ENCODE data around the gene SKOR2. TPM values are rescaled to one million over a fixed set of nuclear protein-coding genes. Genes with fewer than 3 reads are reported as not detected.

Gene SKOR2
- total RNA-seq, 1 donor from 2014 or later, result not detected

DNA sequence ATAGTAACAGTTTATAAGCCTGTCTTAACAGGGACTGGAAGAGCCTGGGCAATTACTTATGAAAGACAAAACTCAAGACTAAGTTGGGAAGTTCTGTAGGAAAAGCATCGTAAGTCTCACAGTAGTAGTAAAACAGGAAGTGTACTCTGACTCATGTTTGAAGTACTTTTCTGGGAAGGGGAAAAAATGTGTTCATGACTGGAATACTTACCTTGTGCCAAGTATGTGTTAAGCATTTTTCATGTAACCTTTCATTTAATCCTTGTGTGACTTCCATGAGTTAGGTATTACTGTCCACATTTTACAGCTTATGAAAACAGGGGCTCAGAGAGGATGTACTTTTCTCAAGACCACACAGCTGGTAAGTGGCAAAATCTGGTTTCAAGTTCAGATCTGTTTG is 13.7 kb upstream of the SKOR2 start:
- Mint-ChIP-seq H3K27ac (ENCODE audit: unreplicated experiment) (no peak overlapping the region), H3K9me3 (ENCODE audit: unreplicated experiment) (peaks cover 15% of the 10 kb centered on the region), H3K27me3 (ENCODE audit: low read depth, unreplicated experiment) (peaks cover 64% of the 10 kb centered on the region), H3K4me3 (ENCODE audit: unreplicated experiment) (no peak overlapping the region), H3K36me3 (ENCODE audit: low read depth, unreplicated experiment) (no peaks in the 10 kb centered on the region), H3K4me1 (ENCODE audit: low read depth, unreplicated experiment) (no peaks in the 10 kb centered on the region)
- FAIRE-seq, result peak; percentile 9
- H3K27me3 ChIP-seq (ENCODE audit: insufficient read depth, low read length), result peaks cover 42% of the 10 kb centered on the region
- DNase-seq (ENCODE audit: low read depth), result peak; percentile 61
- peak overlapping the region; percentile 81 for H3K4me2 ChIP-seq (ENCODE audit: low read length)
- H3K4me3 ChIP-seq (ENCODE audit: insufficient read depth, low read depth, low read length), result peak overlapping the region; percentile 59
- H3K27ac ChIP-seq (ENCODE audit: low read depth, low read length), result no peak overlapping the region
- peaks cover 4% of the 10 kb centered on the region for H3K4me1 ChIP-seq (ENCODE audit: insufficient read depth, low read length)
- H2AFZ ChIP-seq (ENCODE audit: low read depth, low read length), result no peak overlapping the region
- no peaks in the 10 kb centered on the region for H3K9me3 ChIP-seq (ENCODE audit: insufficient read depth, low read depth, low read length)
- no peaks in the 10 kb centered on the region for H4K20me1 ChIP-seq (ENCODE audit: insufficient read depth, low read length)
- no peaks in the 10 kb centered on the region for H3K79me2 ChIP-seq (ENCODE audit: insufficient read depth, low read length)
- no peak for TF ChIP-seq CTCF (IDR thresholded peaks at IDR 0.05; ENCODE audit: insufficient read depth, low read depth, low read length)
- no peak for TF ChIP-seq EZH2 (IDR thresholded peaks at IDR 0.05; ENCODE audit: insufficient read depth, low read length)
- no peaks in the 10 kb centered on the region for H3K36me3 ChIP-seq (ENCODE audit: insufficient read depth, low read length)
- H3K9ac ChIP-seq (ENCODE audit: low read length), result peak overlapping the region; percentile 63

DNA sequence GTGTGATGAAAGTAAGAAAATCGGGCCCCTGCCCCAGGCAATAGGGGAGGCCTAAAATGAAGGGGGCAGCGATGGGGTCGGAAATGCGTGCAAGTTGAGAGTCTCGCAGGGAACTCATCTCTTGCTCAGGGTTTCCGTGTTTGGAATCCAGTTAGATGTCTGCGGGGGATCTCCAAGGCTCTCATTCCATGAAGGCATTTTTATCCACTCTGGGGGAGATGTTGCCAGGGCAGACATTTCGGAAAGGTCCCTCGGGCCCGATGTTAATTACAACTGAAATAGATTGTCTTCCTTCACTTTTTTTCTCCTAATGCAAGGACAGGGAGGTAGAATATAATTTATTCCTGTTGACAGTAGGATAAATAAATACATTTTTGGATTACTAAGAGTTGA is 12.8 kb upstream of the SKOR2 start:
- DNase-seq (ENCODE audit: low read depth), result no peak
- Mint-ChIP-seq H3K36me3 (ENCODE audit: low read depth, unreplicated experiment) (peaks cover 2% of the 10 kb centered on the region), H3K4me3 (ENCODE audit: unreplicated experiment) (peak overlapping the region; percentile 40), H3K4me1 (ENCODE audit: low read depth, unreplicated experiment) (no peaks in the 10 kb centered on the region), H3K27me3 (ENCODE audit: low read depth, unreplicated experiment) (peaks cover 68% of the 10 kb centered on the region), H3K9me3 (ENCODE audit: unreplicated experiment) (peaks cover 22% of the 10 kb centered on the region), H3K27ac (ENCODE audit: unreplicated experiment) (no peak overlapping the region)
- Histone ChIP-seq H3K9ac (ENCODE audit: low read length) (peak overlapping the region; percentile 63), H3K36me3 (ENCODE audit: insufficient read depth, low read length) (no peaks in the 10 kb centered on the region), H3K27me3 (ENCODE audit: insufficient read depth, low read length) (peaks cover 45% of the 10 kb centered on the region), H3K4me1 (ENCODE audit: insufficient read depth, low read length) (peaks cover 4% of the 10 kb centered on the region), H3K27ac (ENCODE audit: low read depth, low read length) (peak overlapping the region; percentile 42), H4K20me1 (ENCODE audit: insufficient read depth, low read length) (no peaks in the 10 kb centered on the region), H3K4me2 (ENCODE audit: low read length) (peak overlapping the region; percentile 81), H2AFZ (ENCODE audit: low read depth, low read length) (peak overlapping the region; percentile 56), H3K9me3 (ENCODE audit: insufficient read depth, low read depth, low read length) (no peaks in the 10 kb centered on the region), H3K4me3 (ENCODE audit: insufficient read depth, low read depth, low read length) (peak overlapping the region; percentile 59), H3K79me2 (ENCODE audit: insufficient read depth, low read length) (no peaks in the 10 kb centered on the region)
- no peak for FAIRE-seq
- TF ChIP-seq CTCF (IDR thresholded peaks at IDR 0.05; ENCODE audit: insufficient read depth, low read depth, low read length), result no peak
- TF ChIP-seq EZH2 (IDR thresholded peaks at IDR 0.05; ENCODE audit: insufficient read depth, low read length), result peak; percentile 11

GRCh38 chr18:47263430-47264307 is 12.2 kb upstream of the SKOR2 start:
- peaks cover 4% of the 10 kb centered on the region for H3K4me1 ChIP-seq (ENCODE audit: insufficient read depth, low read length)
- H3K79me2 ChIP-seq (ENCODE audit: insufficient read depth, low read length), result no peaks in the 10 kb centered on the region
- Mint-ChIP-seq H3K27ac (ENCODE audit: unreplicated experiment) (no peak overlapping the region), H3K27me3 (ENCODE audit: low read depth, unreplicated experiment) (peaks cover 75% of the 10 kb centered on the region), H3K36me3 (ENCODE audit: low read depth, unreplicated experiment) (peaks cover 2% of the 10 kb centered on the region), H3K9me3 (ENCODE audit: unreplicated experiment) (peaks cover 23% of the 10 kb centered on the region), H3K4me1 (ENCODE audit: low read depth, unreplicated experiment) (no peaks in the 10 kb centered on the region), H3K4me3 (ENCODE audit: unreplicated experiment) (peak overlapping the region; percentile 45)
- peak overlapping the region; percentile 81 for H3K4me2 ChIP-seq (ENCODE audit: low read length)
- TF ChIP-seq EZH2 (IDR thresholded peaks at IDR 0.05; ENCODE audit: insufficient read depth, low read length) (peak; percentile 10), CTCF (IDR thresholded peaks at IDR 0.05; ENCODE audit: insufficient read depth, low read depth, low read length) (no peak)
- H3K27me3 ChIP-seq (ENCODE audit: insufficient read depth, low read length), result peaks cover 51% of the 10 kb centered on the region
- H3K9ac ChIP-seq (ENCODE audit: low read length), result peak overlapping the region; percentile 63
- FAIRE-seq (no peak), DNase-seq (ENCODE audit: low read depth) (no peak)
- H3K36me3 ChIP-seq (ENCODE audit: insufficient read depth, low read length), result no peaks in the 10 kb centered on the region
- peak overlapping the region; percentile 59 for H3K4me3 ChIP-seq (ENCODE audit: insufficient read depth, low read depth, low read length)
- no peaks in the 10 kb centered on the region for H4K20me1 ChIP-seq (ENCODE audit: insufficient read depth, low read length)
- H2AFZ ChIP-seq (ENCODE audit: low read depth, low read length), result peak overlapping the region; percentile 56
- H3K27ac ChIP-seq (ENCODE audit: low read depth, low read length), result peak overlapping the region; percentile 42
- no peaks in the 10 kb centered on the region for H3K9me3 ChIP-seq (ENCODE audit: insufficient read depth, low read depth, low read length)

Measured in astrocyte (in vitro differentiated cells and primary cell).